GM19351 (cell line): Measurements from ENCODE around the gene PLCD1.
"Not testable (repeated sequence)": the region's sequence is repeated elsewhere in the genome, so short reads cannot be mapped to it uniquely, and the experiment has no call there.

Experiments
- ATAC-seq: cut with Tn5 transposase; IDR thresholded peaks from one replicate; pipeline ENCODE4 v1.9.1; 2021; ENCODE audit warnings: mild to moderate bottlenecking, moderate library complexity; ENCODE audit not compliant: unreplicated experiment

PLCD1 gene

DNA sequence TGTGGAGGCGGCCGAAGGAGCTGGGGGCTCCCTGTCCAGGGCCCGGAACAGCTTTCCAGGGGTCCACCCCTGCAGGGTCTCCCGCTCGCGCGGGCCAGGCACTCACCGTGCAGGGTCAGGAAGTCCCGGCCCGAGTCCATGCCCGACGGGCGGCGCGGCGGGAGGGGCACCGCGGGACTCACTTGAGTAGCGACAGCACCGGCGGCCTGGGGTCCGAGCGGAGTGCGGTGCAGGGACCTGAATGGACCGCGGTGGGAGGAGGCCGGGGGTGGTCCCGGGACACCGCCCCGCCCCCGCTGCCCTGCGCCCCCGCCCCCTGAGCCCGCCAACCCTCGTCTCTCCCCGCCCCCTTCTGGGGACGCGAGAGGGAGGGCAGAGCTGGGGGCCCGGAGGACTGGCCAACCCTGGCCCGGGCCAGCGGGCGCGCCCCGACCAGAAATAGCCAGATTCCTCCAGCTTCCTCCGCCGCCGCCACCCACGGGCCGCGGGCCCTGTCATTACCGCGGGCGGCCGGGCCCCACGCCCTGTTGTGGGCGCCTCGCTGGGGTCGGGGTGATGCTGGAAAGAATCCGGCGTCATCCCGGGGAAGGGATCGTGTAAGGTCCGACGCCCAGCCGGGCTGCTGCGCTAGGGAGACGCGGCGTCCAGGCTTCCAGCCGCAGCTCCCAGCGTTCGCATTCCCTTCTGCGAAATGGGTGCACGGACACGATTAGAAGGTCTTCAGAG is at the start of gene PLCD1:
Gene PLCD1 (minus strand): TSS at position 243 of the 726 bp plus-strand sequence. CDS start 103 bp downstream, at position 140.
- no peak for ATAC-seq

DNA sequence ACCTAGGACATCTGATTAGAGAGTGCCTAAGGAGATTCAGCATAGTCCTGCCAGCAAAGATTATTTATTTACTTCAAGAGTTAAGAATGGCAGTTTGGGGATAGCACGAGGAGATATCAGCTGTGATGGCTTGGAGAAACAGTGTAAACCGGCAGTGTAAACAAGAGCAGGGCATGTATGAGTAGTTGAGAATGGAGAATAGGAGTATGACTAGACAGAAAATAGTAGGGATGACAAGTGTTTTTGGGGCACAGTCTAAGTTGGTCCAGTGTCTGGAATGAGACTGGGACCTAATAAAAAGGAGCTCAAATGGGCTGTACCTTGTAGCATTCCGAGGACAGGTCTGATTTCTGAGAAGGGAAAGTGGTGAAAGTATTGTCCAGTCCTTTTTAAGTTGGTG is 47.6 kb upstream of the PLCD1 start:
- ATAC-seq: not testable (repeated sequence)

DNA sequence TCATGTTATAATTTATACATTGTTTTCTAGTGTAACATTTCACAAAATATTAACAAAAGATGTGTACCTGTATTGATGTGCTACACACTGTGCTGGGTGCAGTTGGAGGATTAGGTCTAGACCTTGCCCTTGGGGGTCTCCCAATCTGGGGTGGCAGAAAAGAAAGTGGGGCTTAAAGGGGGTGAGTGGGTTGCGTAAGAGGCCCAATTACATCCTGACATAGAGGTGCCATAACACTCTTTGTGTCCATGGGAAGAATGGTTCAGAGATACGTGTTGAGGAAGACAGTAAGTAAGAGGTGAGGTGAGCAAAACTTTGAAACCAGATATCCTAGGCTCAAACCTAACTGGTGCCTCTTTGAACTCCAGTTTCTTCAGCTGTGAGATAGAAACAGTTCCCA is 40.6 kb upstream of the PLCD1 start:
- no peak for ATAC-seq

DNA sequence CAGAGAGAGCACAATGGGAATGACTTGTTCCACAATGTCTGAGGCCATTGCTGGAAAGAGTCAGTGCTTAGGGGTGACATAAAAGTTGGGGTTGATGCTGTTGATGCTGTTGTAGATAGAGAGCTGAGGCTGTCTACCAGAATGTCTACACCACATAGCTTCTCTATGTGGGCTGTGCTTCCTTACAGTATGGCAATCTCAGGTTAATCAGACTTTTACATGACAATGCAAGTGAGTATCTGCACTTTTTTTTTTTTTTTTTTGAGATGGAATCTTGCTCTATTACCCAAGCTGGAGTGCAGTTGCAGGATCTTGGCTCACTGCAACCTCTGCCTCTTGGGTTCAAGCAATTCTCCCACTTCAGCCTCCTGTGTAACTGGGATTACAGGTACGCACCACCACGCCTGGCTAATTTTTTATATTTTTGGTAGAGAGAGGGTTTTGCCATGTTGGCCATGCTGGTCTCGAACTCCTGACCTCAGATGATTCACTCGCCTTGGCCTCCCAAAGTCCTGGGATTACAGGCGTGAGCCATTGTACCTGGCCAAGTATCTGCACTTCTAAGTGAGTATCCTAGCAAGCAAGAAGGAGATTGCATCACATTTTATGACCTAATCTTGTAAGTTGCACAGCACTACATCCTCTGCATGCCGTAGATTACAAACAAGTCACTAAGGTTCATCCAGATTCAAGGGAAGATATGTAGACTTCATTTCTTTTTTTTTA is 38.2 kb upstream of the PLCD1 start:
- ATAC-seq: no peak

DNA sequence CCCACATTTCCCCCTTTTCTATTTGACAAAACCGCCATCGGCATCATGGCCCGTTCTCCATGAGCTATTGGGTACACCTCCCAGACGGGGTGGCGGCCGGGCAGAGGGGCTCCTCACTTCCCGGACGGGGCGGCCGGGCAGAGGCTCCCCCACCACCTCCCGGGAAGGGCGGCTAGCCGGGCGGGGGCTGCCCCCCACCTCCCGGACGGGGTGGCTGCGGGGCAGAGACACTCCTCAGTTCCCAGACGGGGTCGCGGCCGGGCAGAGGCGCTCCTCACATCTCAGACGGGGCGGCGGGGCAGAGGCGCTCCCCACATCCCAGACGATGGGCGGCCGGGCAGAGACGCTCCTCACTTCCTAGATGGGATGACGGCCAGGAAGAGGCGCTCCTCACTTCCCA is 35.0 kb upstream of the PLCD1 start:
- not testable (repeated sequence) for ATAC-seq

DNA sequence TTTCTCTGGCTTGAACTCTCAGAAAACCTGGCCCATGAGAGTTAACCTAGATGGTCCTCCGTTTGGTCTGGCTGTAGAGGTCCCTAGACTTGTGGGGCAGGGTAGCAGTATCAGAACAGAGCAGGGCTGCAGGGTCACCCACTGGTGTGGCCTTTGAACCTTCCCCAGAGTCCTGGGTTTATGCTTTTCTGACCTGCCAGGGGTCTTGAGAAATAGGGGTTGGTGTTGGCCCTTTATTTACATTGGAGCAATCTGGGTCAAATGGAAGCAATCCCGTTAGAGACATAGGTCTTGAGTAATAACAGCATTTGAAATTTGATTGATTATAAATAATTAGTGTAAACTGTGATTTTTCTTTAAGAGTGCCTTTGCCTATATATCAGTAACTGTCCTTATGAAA is 33.4 kb upstream of the PLCD1 start:
- no peak for ATAC-seq

DNA sequence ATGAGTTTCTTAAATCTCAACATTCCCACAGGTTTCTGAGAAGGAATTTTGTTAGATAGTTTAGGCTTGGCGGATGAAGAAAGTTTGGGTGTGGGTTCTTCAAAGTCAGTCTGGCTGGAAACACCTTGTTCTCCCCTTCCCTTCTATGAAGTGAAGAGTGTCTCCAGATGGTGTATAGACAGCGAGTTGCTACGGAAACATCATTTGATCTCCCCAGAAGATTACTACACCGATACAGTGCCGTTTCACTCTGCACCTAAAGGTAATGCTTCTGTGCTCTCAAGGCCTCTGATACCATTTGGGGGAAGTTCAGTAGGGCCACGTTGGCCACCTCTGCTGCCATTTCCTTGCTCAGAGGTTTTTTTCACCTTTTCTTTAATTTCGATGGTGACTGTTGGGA is 30.1 kb upstream of the PLCD1 start:
- no peak for ATAC-seq

DNA sequence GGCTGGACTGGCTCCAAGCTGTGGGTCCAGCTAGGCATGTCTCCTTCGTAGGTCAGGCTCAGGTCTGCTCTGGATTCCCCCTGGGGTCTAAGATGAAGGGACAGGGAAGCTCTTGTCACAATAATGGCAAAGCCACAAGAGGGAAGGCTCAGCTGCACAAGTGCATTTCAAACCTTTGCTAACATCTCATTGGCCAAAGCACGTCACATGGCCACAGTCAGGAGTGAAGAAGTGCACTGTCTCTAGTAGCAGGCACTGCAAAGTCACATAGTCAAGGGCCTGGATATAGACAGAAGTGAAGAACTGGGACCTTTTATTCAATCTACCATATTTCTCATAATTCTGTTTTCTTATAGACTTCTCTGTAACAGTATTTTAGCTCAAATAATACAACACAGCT is 29.7 kb upstream of the PLCD1 start:
- no peak for ATAC-seq

DNA sequence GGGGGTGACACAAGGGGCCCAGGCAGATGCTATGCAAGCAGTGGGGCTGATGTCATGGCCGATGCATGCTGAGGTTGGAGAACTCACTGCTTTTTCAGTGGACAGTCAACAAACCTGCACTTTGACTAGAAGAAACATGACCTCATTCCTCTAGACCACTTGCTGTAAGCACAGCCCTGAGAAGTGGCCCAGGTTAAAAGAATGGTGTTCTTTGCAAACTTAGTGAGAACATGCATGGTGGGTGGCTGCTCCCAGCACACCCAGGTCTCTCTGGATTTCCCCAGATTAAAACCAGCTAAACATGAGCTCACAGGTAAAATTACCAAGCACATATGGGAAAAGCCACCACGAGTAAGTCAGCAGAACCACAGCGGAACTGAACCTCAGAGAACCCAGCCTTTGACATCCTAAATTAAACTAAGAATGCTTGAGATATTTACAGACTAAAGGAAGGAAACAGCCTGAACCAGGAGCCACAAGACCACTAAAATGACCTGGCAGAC is 25.1 kb upstream of the PLCD1 start:
- peak; percentile 44 for ATAC-seq

DNA sequence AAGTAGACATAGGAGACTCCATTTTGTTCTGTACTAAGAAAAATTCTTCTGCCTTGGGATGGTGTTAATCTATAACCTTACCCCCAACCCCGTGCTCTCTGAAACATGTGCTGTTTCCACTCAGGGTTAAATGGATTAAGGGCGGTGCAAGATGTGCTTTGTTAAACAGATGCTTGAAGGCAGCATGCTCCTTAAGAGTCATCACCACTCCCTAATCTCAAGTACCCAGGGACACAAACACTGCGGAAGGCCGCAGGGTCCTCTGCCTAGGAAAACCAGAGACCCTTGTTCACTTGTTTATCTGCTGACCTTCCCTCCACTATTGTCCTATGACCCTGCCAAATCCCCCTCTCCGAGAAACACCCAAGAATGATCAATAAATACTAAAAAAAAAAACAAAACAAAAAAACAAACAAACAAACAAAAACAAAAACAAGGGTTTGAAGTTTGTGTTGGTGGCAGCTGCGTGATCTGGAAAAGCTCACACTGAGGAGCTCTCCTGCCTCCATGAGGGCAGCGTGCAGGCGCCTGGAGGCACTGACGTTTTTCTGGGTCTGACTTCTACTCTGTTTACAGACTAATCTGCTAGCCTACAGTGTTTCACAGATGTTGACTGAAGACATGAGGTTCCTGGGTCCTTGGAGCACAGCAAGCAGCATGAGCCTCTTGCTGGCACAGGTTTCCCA is 24.5 kb upstream of the PLCD1 start:
- ATAC-seq: not testable (repeated sequence)

DNA sequence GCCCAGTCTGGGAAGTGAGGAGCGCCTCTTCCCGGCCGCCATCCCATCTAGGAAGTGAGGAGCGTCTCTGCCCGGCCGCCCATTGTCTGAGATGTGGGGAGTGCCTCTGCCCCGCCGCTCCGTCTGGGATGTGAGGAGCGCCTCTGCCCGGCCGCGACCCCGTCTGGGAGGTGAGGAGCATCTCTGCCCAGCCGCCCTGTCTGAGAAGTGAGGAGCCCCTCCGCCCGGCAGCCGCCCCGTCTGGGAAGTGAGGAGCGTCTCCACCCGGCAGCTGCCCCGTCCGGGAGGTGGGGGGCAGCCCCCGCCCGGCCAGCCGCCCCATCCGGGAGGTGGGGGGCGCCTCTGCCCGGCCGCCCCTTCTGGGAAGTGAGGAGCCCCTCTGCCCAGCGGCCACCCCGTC is 23.8 kb upstream of the PLCD1 start:
- ATAC-seq: not testable (repeated sequence)

DNA sequence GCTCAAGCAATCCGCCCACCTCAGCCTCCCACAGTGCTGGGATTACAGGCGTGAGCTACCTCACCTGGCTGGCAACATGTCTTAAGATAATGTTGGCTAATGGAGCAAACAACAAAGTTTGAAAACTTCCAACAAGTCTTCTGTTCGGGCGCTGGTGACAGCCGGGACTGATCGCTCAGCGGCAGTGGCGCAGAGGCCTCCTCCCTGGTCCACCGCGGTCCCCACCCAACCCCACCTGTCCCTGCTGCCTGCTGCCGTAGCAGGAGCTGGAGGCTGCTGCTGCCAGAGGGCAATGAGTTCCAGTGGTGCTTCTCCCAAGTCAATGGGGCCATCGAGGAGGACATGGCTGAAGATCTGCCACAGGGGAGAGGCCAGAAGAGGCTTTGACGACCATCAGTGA is 21.7 kb upstream of the PLCD1 start:
- no peak for ATAC-seq

DNA sequence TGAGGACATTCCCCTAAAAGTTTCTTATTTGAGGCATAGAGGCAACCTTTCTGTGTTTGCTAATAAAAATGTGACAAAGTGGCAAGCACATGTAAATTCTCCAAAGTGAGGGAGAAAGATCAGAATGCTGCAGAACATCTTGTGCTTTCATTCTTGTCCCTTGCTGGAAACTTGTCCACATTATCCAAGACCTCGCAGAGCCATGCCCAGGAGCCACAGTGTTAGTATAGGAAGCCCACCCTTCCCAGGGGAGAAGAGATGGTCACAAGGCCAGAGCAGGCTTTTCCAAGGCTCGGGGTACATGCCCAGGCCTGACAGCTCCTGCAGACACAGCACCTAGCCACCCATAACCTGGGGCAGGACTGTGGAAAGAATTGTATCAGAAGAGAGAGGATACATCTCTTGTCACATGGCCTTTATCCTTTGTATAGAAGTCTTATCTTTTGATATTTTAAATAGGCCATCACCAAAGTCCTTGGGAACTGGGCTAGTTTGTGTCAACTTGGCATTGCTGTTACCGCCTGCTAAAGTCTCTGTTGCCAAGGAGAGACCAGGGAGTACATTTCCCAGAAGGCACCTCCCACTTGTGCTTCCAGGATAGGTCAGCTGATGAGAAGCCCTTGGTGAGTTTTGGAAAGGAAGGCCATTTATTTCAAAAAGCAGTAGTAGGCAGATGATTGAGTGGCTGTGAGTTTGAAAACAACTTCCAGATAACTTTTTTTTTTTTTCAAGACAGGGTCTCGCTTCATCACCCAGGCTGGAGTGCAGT is 20.1 kb upstream of the PLCD1 start:
- no peak for ATAC-seq

DNA sequence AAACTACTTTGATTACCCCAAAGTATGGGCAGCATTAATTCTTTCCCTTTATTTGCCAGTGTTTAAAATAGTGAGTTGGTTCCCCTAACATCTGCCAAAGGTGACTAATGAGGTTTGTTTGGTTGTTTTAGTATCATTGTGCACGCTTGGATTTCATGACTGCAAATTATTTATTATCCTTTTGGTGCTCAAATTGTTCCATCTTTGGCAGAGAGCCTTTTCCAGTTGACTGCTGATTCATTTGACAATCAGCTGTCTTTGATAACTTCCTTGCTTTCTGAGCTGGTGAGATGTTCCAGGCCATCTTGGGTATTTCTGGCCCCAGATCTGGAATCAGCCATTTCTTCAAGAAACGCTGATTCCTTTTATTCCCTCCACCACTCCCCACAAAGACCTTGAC is 18.5 kb upstream of the PLCD1 start:
- no peak for ATAC-seq

DNA sequence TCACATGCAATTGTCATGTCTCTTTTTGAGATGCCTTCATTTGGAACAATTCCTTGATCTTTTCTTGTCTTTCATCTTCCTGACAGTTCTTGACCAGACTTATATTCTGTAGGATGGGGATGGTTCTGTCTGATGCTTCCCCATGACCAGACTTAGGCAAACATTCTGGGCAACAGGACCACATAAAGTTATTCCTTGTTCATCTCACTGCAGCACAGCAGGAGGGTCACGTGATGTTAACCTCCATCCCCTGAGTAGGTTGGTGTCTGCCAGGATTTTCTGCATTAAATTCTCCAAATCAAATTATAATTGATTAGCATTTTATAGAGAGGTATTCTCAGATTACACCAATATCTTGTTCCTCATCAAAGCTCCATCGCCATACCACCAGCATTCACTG is 17.4 kb upstream of the PLCD1 start:
- ATAC-seq: no peak

DNA sequence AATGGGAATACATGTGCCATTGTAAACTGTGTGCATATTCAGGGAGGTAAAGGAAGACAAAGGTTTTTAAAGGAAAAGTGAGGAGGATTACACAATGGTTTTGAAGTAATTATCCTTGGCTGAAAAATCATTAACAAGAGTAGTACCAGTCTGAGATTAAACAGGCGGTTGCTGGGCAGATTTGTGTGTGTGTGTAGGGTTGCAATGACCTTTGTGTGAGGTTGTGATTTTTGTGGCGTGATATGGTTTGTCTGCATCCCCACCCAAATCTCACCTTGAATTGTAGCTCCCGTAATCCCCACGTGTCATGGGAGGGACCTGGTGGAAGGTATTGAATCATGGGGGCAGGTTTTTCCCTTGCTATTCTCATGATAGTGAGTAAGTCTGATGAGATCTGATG is 16.6 kb upstream of the PLCD1 start:
- no peak for ATAC-seq

DNA sequence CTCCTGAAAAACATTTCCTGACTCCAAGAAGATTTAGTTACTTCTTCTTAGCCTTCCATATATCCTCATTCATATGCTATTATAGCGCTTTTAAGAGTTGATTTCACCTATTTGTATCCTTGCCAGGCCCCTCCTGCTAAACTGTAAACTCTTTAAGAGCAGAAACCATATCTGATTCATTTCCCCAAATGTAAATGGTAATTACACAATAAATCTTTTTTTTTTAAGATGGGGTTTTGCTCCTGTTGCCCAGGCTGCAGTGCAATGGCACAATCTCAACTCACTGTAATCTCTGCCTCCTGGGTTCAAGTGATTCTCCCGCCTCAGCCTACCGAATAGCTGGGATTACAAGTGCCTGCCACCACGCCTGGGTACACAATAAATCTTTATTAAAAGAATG is 14.0 kb upstream of the PLCD1 start:
- no peak for ATAC-seq

DNA sequence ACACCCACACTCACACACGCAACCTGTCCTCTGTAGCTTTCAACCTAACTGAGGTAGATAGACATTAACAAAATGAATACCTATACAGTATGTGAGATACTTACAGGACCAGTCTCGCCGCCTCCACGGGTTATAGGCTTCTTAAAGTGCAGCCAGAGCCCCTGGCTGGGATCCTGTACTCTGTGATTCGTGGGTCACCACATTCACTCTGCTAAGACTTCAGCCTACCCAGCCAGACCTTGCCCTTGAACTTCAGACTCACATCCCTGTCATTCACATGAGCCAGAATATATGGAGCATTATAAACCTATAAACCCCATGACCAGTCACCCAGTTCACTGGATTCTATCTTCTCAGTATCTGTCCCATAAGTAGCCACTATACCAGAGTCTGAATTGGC is 11.0 kb upstream of the PLCD1 start:
- ATAC-seq: no peak

DNA sequence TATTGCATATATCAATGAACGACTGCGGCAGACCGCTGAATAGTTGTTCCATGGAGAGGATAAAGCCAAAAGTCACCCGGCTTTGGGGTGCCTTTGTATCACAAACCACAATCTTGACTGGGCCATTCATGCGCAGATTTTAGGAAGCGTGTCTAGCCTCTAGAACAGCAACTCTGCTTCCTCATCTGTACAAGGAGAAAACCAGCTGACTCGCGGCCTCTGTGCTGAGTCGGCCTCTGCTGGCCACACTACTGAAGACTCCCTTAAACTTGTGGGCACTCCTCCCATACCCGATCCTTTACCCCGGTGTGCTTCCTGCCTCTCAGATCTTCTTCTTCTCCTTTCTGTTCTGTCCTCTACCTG is 10.4 kb upstream of the PLCD1 start:
- ATAC-seq: peak; percentile 53

DNA sequence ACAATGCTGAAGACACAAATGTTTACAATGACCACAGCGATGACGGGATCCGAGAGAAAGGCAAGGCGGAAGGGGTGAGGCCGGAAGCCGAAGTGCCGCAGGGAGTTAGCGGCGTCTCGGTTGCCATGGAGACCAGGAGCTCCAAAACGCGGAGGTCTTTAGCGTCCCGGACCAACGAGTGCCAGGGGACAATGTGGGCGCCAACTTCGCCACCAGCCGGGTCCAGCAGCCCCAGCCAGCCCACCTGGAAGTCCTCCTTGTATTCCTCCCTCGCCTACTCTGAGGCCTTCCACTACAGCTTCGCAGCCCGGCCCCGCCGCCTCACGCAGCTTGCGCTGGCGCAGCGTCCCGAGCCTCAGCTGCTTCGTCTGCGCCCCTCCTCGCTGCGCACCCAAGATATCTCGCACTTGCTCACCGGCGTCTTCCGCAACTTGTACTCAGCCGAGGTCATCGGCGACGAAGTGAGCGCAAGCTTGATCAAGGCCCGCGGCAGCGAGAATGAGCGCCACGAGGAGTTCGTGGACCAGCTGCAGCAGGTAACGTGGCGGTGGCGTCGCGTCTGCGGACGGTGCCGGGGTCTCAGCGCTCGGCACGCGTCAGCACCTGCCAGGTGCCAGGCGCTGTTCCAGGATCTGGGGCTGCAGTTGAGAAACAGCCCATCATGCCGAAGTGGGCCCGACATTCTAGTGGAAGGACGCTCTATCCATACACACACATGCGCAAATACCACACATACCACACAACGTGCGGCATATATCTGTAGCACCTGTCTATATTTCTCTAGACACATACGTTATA is 9.9 kb upstream of the PLCD1 start, which contains the start of gene DLEC1:
Gene DLEC1 (plus strand): TSS at position 108 of the 798 bp plus-strand sequence. CDS start 18 bp downstream, at position 126.
- peak; percentile 86 for ATAC-seq
